HCEC 1CT (cell line): ENCODE measurements around the gene SDCCAG8.

Experiments
- DNase-seq: peaks from one replicate; pipeline ENCODE4 v3.0.0-alpha.2; 2017

SDCCAG8 gene

DNA sequence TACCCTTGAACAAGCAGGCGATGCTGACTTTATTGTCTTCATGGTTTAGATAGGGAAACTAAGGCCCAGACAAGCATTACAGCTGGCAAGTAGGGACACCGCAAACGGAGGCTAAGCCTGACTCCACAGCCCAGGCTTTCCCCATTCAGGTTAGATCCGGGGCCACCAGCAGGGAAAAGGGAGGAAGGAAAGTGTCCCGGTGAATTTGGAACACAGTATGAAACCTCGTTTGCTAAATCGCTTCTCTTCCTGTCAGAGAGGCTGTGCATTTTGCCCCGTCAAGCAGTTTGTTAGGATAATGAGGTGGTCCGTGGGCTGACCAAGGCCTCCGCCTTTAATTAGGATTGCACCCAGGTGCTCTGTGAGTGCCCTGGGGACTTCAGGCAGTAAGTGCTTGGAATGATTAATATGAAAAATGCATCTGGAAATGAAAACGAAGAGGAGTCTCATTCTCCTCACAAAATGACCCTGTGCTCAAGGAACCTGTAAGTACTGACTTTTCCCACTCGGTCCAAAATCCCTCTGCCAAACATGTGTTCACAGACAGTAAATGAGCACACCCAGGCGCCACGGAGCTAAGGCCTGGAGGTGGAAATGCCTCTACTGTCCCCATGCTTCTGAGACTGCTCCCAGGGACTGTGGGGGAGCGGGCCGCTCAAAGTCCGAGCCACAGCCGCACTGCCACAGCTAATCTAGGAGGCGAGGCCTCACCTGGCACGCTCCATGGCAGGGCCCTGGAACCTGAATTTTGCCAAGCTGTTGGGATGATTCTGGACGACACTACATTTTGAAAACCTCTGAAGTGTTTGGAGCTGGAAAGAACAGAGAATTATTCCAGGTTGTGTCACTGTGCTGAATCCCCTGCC, 234.1 kb downstream of the SDCCAG8 start:
- no peak for DNase-seq

DNA sequence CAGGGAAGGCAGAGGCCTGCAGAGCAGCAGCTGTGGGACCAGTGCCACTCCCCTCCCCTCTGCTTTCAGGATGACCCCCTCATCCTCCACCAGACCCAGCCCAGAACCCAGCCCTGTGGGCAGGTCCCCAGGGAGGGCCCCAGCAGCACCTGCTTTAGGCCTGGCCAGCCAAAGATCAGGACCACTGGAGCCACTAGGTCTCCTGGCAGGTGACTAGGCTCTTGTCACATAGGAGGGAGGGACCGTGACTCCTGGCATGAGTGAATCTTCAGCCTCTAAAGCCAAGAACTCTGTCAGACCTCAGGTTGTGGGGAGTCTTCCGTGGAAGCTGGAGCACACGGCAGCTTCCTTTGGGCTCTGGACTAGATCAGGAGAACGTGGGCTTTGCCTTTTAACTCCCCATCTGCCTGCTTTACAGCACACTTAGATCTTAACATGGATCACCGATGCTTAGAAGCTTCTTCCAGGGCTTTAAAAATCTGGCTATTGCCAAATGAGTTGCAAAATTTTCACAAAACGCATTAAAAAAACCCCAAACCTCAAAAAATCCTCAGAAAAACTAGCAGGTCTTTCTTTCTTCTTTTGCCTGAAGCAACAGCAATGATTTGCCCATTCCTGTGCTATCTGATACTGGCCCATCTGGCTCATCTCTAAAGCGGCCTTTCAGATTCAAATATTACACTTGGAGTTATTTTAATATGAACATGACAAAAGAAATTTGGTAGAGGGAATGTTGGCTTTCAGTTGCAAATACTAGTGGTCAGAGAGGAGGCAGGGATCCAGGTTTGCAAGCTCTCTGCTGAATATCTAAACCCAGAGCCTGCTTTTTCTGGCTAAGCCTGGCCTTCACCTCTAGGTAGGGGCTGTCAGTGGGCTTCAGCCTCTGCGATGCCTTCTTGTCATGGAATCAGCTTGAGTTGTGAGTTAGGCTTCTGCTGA, 235.2 kb downstream of the SDCCAG8 start:
- DNase-seq: no peak

DNA sequence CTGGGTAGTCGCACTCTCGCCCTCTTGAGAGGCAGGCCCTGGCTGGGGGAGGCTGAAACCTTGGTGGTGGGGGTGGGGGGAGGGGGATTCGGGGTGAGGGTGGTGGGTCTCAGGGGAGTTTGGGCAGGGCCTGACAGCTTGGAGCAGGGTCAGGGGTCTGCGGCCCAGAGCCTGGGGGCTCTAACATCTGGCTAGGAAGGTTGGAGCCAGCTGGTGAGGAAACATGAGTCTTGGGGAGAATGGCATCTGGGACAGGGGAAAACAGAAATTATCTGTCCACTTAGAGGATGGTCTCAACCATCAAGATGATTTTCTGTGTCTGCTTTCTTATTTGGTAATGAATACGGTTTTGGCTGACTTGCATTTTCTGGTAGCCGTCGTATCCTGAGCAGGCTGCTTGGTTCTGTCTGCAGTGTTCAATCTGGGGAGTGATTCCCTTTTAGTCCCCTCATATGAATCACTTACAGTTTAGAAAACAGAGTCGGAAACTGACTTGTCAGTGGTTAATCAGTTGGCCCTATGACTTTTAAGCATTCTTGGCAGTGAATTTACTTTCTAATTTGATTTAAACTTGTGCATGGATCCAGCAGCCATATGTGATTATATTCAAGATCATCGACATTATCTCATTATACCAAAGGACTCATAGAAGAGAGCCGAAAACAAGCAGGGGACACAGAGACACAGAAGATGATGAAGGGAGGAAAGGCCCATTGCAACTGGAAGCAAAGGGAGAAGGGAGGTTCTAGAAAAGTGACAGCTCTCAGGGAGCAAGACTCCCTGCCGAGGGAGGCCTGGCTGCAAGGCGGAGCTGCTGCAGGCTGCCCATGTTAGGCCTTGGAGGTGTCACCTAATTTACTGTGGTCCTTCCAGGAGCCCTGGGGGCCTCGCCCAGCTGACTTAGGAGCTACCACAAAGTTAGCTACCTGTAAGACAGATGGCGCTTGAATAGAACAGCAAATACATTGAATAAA, 237.6 kb downstream of the SDCCAG8 start:
- no peak for DNase-seq

DNA sequence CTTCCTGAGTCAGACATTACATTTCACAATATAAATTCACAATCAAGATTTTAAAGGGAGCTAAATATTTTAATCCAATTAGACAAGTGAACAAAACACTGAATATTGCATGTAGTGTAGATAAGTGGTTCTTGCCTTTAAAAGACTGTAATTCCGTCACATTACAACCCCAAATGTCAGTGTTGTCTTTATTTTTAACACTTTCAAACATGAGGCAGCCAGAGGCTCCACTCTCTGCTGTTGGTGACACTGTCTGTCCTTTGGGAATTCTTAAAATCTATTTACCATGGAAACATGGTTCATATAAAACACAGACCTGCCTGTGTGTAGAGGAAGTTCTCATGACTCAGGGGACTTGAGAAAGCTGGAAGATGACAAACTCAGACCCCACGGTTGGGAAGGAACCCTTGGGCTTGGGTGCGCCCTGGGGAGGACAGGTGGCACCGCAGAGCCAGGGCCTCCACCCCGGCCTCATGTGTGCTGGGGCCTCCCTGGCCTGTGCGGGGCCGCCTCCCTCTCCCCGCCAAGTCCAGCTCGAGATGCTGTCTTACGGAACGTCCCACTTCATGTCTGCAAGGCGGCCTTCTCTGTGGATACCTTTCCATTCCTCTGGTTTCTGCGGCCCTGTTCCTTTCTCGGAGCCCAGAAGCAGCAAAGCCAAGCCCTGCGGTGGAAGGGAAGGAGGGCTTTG, 239.0 kb downstream of the SDCCAG8 start:
- DNase-seq: no peak

DNA sequence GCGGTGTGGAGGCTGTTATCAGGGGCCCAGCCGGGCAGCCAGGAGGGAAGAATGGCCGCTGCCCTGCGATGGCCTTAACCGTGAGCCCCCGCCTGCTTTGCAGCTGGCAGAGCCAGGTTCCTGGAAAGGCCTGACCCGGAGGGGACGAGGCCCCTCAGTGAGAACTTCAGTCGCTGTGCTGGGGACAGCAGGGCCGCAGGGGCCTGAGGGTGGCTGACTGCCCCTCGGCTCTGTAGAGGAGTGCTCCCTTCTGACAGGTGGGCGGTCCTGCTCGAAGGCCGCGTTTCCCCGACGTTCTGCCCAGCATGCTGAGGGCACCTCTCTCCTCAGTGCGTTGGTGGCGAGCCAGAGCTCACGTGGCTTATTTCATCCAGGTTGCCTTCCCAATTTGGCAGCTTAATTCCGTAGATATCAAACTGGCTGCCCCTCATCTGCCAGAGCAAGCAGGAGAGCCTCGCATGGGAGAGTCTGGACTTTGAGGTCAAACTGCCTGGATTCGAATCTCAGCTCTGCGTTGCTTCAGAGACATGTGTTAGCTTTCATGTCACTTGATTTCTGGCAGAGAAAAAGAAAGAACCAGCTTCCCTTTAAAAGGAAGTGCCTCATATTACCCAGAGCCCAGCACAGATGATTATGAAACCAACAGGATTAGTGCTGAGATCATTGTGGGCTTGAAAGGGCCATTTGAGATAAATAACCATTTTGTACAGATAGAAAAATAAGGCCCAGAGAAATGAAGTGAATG, 239.8 kb downstream of the SDCCAG8 start:
- DNase-seq: peak; percentile 45

DNA sequence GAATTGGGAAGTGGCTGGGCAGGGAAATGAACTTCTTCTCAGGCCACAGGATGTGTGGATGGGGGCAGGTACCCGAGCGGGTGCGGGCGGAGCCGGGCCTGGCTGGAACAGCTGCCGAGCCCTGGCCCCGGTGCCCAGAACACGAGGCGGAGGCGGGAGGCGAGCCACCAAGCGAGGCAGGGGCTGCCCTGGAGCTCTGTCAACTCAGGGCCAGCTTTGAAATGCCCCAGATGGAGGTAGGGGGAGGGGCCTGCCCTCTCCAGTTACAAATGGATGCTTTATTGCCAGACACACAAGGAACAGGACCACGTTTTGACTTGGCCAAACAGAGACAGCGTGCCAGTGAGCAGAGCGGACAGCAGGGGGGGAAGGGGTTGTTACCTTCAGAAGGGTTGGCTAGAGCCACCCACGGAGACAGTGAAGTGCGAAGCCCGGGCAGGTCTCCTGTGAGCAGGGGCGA, 240.4 kb downstream of the SDCCAG8 start:
- DNase-seq: no peak

DNA sequence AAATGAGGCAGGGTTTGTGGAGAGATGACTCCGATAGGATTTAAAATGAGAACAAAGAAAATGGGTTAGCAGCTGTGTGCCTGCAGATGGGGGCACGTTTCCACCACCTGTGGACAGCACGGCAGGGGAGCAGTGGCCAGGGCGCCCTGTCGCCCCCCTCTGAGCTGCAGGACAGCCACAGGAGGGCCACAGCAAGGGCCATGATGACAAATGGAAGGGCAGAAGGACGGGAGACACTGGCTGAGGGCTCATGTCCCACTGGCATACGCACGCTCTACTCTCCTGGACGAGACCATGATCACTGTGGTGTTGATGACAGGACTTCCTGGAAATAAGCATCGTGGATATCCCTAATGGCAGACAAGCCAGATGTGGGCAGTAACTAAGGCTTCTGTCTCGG, 241.0 kb downstream of the SDCCAG8 start:
- no peak for DNase-seq

DNA sequence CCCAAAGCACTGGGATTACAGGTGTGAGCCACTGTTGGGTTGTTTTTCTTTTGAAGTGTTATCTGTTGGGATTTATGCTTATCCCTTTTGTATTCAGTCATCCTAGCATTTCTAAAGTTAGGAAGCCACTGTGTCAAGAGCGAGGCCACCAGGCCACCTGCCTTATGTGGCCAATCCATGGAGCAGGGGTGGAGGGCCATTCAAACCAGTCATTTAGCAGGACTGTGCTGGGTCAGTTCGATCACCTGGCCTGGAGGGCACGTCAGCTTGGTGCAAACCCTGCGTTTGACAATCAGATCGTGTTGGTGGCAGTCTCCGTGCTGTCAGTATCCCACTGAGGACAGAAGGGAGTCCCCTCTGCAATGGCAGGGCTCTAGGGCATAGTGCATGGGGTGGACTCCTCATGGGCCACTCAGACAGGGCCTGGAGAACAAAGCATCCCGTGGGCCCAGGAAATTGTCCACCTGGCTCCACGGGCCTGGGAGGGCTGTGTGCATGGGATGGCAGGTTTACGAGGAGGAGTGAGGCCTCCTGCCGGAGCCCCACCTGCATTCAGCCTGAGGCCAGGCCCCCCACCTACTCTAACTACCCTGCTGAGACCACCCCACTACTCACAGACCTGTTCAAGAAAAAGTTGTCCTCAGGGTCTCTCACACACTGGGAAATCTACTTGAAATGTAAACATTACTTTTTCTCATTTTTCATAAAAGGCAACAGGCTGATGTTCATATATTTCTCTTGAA, 242.3 kb downstream of the SDCCAG8 start:
- DNase-seq: no peak

DNA sequence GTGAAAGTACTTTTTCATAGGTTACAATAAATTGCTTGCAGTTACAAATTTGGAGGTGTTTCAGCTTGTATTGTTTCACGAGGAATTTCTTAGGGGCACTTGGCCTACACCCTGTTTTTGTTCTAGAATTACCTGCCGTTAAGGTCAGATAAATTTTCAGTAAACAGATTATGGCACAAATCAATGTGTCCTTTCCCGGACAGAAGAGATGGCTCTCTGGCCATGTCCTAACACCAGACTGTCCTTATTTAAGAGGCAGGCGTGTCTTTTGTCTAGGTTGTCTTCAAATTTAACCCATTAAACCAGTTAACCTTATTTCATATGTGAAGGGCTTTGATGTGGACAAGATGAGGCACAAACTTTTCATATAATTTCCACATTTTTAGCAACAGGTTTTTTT, 243.4 kb downstream of the SDCCAG8 start:
- DNase-seq: no peak

DNA sequence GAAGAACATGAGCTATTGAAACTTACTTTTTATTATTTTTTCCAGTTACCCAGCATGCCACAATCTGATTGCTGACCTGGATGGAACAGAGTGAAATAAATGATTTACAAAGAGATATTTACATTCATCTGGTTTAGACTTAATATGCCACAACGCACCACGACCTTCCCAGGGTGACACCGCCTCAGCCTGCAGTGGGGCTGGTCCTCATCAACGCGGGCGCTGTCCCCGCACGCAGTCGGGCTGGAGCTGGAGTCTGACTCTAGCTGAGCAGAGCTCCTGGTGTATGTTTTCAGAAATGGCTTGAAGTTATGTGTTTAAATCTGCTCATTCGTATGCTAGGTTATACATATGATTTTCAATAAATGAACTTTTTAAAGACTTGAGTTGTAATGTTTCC, 243.9 kb downstream of the SDCCAG8 start:
- no peak for DNase-seq

DNA sequence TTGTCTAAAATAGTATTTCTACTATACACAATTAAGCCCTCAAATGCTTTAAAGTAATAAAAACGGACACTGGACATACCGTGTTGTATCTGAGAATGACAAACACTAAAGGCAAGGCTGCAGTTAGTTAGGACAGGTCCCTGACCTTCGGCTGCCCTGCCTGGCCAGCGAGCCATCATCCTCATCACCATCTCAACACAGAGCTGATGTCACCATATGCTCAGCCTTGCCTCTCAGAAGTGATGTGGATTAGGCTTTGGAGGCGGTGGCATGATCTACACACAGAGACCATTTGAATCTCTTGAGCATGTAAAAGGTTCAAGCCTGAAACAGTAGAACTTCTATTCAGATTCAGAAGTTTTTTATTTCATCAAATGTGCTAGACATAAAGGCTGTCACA, 244.7 kb downstream of the SDCCAG8 start:
- no peak for DNase-seq

DNA sequence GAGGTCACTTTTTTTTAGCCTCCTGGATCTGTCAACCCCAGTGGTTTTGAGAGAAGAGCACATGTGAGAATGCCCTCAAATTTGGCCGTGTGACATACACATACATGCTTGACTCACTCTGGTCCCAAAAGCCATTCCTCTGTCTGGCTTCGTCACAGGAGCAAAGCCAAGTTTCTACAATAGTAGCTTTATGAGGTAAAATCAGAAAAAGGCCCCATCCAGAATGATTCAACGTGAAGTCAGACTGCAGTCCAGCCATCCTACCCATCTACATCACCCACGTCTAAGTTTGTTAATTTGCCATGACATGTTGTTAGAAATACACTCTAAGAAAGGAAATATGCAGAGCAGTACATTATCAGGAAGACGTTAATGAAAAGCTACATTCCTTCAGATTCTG, 245.2 kb downstream of the SDCCAG8 start:
- DNase-seq: peak; percentile 68

DNA sequence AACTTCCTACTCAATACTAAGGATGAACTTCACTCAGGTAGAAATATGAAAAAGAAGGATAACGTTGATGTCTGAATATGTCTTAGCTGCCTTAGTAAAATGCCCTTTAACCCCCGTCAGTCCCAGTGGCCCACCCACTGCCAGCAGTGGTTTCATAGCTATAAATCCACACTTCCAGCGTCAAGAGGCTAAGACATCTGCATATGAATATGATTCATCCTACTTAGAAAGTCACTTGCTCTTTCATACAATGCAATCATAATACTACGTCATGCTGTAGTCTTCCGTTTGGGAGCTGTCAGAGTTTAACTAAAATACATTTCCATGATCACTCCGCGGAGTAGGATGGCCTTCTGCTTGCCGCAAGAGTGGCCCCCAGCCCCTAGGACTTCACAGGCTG, 247.3 kb downstream of the SDCCAG8 start:
- no peak for DNase-seq

DNA sequence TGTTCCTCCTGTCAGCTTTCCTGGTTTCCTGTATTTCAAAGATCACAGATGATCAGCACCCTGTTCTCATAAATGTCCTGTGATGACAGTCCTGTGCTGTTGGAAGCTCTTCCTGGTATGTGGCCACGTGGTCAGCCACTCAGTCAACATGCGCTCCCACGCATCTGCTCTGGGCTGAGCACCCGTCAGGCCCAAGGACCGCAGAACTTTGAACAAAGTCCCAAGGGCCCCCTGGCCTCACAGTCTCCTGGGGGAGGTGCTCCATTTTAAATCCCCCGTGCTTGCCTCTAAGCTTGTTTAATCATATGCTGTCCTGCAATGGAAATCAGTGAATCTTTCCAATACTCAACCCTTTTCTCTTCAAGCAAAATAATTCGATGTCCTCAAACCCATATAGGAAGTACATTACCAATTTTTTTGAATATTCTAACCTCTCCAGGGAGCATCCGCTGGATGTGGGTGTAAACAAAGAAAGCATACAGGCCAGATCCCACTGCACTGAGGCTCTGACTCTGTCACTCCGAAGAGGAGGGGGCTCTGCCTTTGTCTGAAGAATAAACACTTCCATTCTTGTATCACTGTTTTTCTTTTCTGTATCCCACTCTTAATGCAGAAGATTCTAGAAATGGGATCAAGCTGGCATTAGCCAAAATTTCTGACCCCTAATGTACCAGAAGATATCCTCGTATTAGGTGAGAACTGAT, 250.3 kb downstream of the SDCCAG8 start:
- DNase-seq: no peak

DNA sequence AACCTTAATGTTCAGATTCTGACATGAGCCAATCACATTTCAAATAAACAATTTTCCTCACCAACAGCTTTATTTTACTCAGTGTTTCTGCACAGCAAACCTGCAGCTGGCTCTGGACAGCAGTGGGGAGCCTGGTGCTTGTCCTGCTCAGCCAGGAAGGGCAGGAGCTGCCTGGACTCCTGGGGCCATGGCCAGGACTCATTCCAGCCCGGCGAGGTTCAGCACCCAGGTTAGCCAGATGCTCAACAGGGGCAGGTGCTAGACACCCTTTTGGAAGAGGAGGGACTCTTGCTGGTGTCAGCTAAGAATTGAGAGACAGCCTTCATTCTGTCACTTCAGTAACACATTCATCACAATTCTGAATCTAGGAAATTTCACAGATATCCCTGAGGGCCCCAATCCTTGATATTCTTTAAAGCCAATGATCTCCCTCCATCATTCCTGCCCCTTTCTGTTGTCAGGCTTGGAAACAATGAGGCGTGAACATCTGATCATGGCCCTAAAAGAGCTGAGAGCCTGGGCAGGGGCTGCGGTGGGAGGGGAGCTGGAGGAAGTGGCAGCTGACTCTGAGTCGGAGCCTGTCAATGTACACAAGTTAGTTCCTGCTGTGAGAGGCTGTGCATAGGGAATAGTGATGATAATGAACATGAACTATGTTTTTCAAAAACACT, 251.3 kb downstream of the SDCCAG8 start:
- DNase-seq: no peak

DNA sequence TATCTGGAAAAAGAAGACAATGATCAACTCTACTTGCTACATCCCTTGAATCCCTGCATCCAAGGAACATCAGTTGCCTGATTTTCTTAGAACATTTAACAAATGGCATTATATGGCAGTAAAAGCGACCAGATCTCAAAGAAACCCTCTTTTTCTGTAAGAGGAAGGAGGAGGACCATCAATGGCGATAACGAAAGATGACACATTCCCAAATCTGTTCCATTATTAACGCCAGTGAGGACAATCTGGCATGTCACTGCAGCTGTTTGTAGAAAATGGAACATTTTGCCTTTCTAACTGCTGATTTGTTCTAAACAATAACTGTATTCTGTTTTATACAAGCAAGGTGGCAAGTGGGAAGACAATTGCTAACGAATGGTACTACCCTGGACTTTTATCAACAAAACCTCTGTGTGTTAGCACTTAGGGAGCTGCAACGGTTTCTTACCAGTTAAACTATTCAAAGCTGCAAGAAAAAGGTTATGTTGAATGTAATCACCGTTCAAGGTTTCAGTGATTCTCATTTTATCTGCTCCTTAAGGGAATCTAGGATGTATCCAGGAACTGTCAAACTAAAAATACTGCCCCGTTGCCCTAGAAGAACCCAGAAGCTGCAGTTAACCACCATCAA, 251.9 kb downstream of the SDCCAG8 start:
- DNase-seq: no peak

DNA sequence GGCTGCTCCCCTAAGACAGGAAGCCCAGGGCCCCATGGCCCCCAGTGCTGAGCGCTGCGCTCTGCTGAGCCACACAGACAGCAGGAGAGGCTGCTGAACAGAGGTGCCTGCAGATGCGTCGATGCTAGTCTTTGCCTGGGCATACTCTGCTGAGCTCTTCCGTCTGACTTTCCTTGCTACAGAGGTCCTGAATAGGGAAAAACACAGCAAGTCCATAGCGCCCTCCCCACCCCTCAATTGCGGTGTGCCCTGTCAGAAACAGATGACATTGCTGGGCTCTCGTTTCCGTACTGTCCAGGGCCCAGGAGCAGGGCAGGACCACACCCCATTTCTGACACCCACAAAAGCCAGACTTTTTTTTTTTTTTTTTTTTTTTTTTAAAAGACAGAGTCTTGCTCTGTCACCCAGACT, 252.5 kb downstream of the SDCCAG8 start:
- DNase-seq: no peak

DNA sequence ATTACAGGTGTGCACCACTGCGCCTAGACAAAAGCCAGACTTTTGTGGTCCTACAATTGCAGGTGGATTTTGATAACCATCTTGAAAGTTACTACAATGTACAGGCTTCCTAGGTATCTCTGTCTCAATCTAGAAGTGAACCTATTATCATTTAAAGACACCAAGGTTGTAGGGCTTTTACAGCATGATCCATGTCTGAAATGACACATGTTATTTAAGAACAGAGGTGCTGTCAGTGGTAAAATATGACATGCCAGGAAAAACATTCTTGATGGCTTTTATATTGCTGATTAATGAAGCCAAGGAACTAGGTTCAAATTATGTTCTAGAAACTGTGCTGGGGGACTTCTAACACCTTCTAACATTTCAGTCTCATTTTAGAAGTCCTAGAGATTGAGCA, 253.1 kb downstream of the SDCCAG8 start:
- DNase-seq: no peak

DNA sequence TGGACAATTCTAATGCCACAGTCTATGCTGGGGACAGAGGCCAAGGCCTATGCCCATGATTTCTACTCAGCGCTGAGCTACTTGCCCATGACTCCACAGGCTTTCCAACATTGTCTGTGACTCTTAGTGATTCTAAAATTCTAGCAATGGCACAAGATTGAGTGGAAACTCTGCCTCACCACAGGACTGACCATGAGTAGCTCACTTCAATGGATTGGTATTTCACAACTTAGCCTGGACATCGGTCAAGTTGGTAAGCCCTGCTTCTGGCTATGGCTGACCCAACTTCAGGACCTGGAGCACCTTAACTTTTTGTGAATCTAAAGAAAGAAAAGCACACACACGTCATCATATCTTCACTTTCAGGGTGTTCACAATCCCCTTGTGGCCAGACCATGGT, 255.1 kb downstream of the SDCCAG8 start:
- no peak for DNase-seq
